Aorta (tissue), 5 donors: Measurements from ENCODE around the gene ACMSD. TPM values are rescaled to one million over a fixed set of nuclear protein-coding genes. Genes with fewer than 3 reads are reported as not detected.
"Not testable (repeated sequence)": the region's sequence is repeated elsewhere in the genome, so short reads cannot be mapped to it uniquely, and the experiment has no call there.

Source experiments
- ATAC-seq: fragments of 200-7000 bp; cut with Tn5 transposase; one replicate; pipeline ENCODE4 v1.9.1; 2022; ENCODE audit warnings: moderate library complexity; ENCODE audit not compliant: low FRiP score
- DNase-seq, 2 donors: peaks; one replicate each; pipeline ENCODE4 v3.0.0-alpha.2; 2020
- H3K27ac ChIP-seq, 2 donors: one replicate each; pipeline ENCODE4 v1.5.1; 2013; ENCODE audit warnings: low read length in 2 of 2, mild to moderate bottlenecking in 2 of 2, moderate library complexity in 2 of 2, control low read depth in 1 of 2, inconsistent platforms in 1 of 2, low read depth in 1 of 2
- H3K27me3 ChIP-seq, 2 donors: one replicate each; pipeline ENCODE4 v1.6.1; 2013; ENCODE audit warnings: control low read depth in 1 of 2, low read length in 1 of 2, mild to moderate bottlenecking in 1 of 2, moderate library complexity in 1 of 2; ENCODE audit not compliant: insufficient read depth in 2 of 2, control insufficient read depth in 1 of 2
- H3K36me3 ChIP-seq, 2 donors: one replicate each; pipeline ENCODE4 v1.6.1; 2013; ENCODE audit warnings: control low read depth in 1 of 2, low read length in 1 of 2, mild to moderate bottlenecking in 1 of 2; ENCODE audit not compliant: insufficient read depth in 2 of 2, control insufficient read depth in 1 of 2
- H3K4me1 ChIP-seq, 2 donors: one replicate each; pipeline ENCODE4 v1.6.1; 2013; ENCODE audit warnings: low read length in 2 of 2, control low read depth in 1 of 2, mild to moderate bottlenecking in 1 of 2, moderate library complexity in 1 of 2; ENCODE audit not compliant: insufficient read depth in 2 of 2, control insufficient read depth in 1 of 2
- H3K4me3 ChIP-seq, 2 donors: one replicate each; pipeline ENCODE4 v1.5.1; 2013; ENCODE audit warnings: low read length in 2 of 2, control low read depth in 1 of 2, mild to moderate bottlenecking in 1 of 2
- H3K9me3 ChIP-seq: one replicate; pipeline ENCODE4 v1.6.1; 2013; ENCODE audit warnings: mild to moderate bottlenecking, low read length; ENCODE audit not compliant: control insufficient read depth
- WGBS, 2 donors: extraction: QIAGEN DNeasy Blood & Tissue Kit; methylation state at CpG; one replicate each; pipeline ENCODE4 v1.1.7; 2013; 5-methylcytosine and 5-hydroxymethylcytosine counted together
- intact Hi-C, 2 donors: fragments of 100-400 bp; cut with DNase I; formaldehyde crosslinking; loops; one replicate each; pipeline versions ENCODE4 v1.14.2 to v1.15.0; 2022
- polyA plus RNA-seq, 2 donors: library from polyadenylated mRNA; stranded (reverse); fragments of 200-250 nt; gene quantifications; one replicate each; pipeline ENCODE4 v1.2.3, GENCODE V29; 2013
- total RNA-seq, 2 donors: library from RNA; stranded (reverse); fragmentation: NEBNext Ultra II Directional; extraction: Animal tissue kit (Norgen Biotek cat#: 25700); gene quantifications; one replicate each; pipeline ENCODE4 v1.2.1, GENCODE V29; 2021
- donor health status: healthy with polysubstance abuse.
- donor health status: Bipolar disorder and iron deficiency.
- donor health status: DM: no; HTN: no; CAD: no.
- donor health status: DM: no; HTN: no; CAD: no.
- donor health status: DM: yes; HTN: yes; CAD: no.

Gene ACMSD
- total and polyA plus RNA-seq, 4 donors = not detected

GRCh38 chr2:134815741-134816140 lies 22.7 kb upstream of the ACMSD start:
- intact Hi-C loops = no loop called here
- Histone ChIP-seq H3K36me3 (no peaks in the 10 kb centered on the region), H3K27ac (no peak overlapping the region), H3K4me3 (no peak overlapping the region), H3K4me1 (no peaks in the 10 kb centered on the region), H3K27me3 (no peaks in the 10 kb centered on the region), H3K9me3 (peaks cover 2% of the 10 kb centered on the region)
- WGBS, 2 donors = 44 to 64% methylated on average over 1 of the region's 1 CpG
- no peak for ATAC-seq
- DNase-seq = no peak

GRCh38 chr2:134818321-134818720 lies 20.1 kb upstream of the ACMSD start:
- Histone ChIP-seq H3K27me3 (no peaks in the 10 kb centered on the region), H3K9me3 (peaks cover 3% of the 10 kb centered on the region), H3K4me3 (no peak overlapping the region), H3K36me3 (no peaks in the 10 kb centered on the region), H3K27ac (no peak overlapping the region), H3K4me1 (no peaks in the 10 kb centered on the region)
- intact Hi-C loops = no loop called here
- ATAC-seq (no peak), DNase-seq (no peak)
- 75 to 83% methylated on average over 5 of the region's 5 CpGs for WGBS, 2 donors

- DNase-seq = no peak
- H3K4me3 ChIP-seq = no peak overlapping the region
- intact Hi-C loops = no loop called here
- no peaks in the 10 kb centered on the region for H3K4me1 ChIP-seq
- no peak for ATAC-seq
- H3K27me3 ChIP-seq = no peaks in the 10 kb centered on the region
- H3K9me3 ChIP-seq = peaks cover 3% of the 10 kb centered on the region
- H3K27ac ChIP-seq = no peak overlapping the region
- no peaks in the 10 kb centered on the region for H3K36me3 ChIP-seq
- WGBS, 2 donors = 83 to 86% methylated on average over 2 of the region's 2 CpGs
Observed at GRCh38 chr2:134819334-134819733, 19.1 kb upstream of the ACMSD start.

- no peak for ATAC-seq
- Histone ChIP-seq H3K27me3 (no peaks in the 10 kb centered on the region), H3K4me1 (no peaks in the 10 kb centered on the region), H3K27ac (no peak overlapping the region), H3K9me3 (peaks cover 3% of the 10 kb centered on the region), H3K36me3 (no peaks in the 10 kb centered on the region), H3K4me3 (no peak overlapping the region)
- WGBS, 2 donors = 77 to 82% methylated on average over 2 of the region's 2 CpGs
- no peak for DNase-seq
- intact Hi-C loops = no loop called here
Observed at GRCh38 chr2:134823431-134823830, 15.0 kb upstream of the ACMSD start.

GRCh38 chr2:134823832-134824231 lies 14.6 kb upstream of the ACMSD start:
- WGBS, 2 donors = 57 to 60% methylated on average over 2 of the region's 2 CpGs

GRCh38 chr2:134825716-134826115 lies 12.7 kb upstream of the ACMSD start:
- H3K36me3 ChIP-seq, H3K4me1 ChIP-seq, H3K27ac ChIP-seq, H3K27me3 ChIP-seq, H3K9me3 ChIP-seq, H3K4me3 ChIP-seq, intact Hi-C loops, ATAC-seq, DNase-seq: not testable (repeated sequence)
- 74 to 79% methylated on average over 9 to 13 of the region's 13 CpGs for WGBS, 2 donors

More at GRCh38 chr2:134823832-134824231, 14.6 kb upstream of the ACMSD start:
- ATAC-seq (no peak), DNase-seq (no peak)
- Histone ChIP-seq H3K4me3 (no peak overlapping the region), H3K4me1 (no peaks in the 10 kb centered on the region), H3K36me3 (no peaks in the 10 kb centered on the region), H3K27me3 (no peaks in the 10 kb centered on the region), H3K27ac (no peak overlapping the region), H3K9me3 (peaks cover 3% of the 10 kb centered on the region)
- intact Hi-C loops = no loop called here

- DNase-seq (no peak), ATAC-seq (no peak)
- intact Hi-C loops = no loop called here
- 92 to 100% methylated on average over 1 of the region's 1 CpG for WGBS, 2 donors
- no peak overlapping the region for H3K27ac ChIP-seq
- H3K27me3 ChIP-seq = no peaks in the 10 kb centered on the region
- H3K36me3 ChIP-seq = no peaks in the 10 kb centered on the region
- no peaks in the 10 kb centered on the region for H3K4me1 ChIP-seq
- no peak overlapping the region for H3K4me3 ChIP-seq
- no peaks in the 10 kb centered on the region for H3K9me3 ChIP-seq
Observed at GRCh38 chr2:134835471-134835870, 2.9 kb upstream of the ACMSD start.

GRCh38 chr2:134836986-134837385 lies 1.4 kb upstream of the ACMSD start:
- H3K36me3 ChIP-seq = no peaks in the 10 kb centered on the region
- intact Hi-C loops = no loop called here
- DNase-seq (no peak), ATAC-seq (no peak)
- no peak overlapping the region for H3K27ac ChIP-seq
- H3K9me3 ChIP-seq = no peaks in the 10 kb centered on the region
- H3K4me3 ChIP-seq = no peak overlapping the region
- 49 to 62% methylated on average over 2 of the region's 2 CpGs for WGBS, 2 donors
- no peaks in the 10 kb centered on the region for H3K27me3 ChIP-seq
- H3K4me1 ChIP-seq = no peaks in the 10 kb centered on the region

GRCh38 chr2:134839649-134840048 lies 1.2 kb downstream of the ACMSD start:
- Histone ChIP-seq H3K27me3 (no peaks in the 10 kb centered on the region), H3K4me1 (no peaks in the 10 kb centered on the region), H3K36me3 (no peaks in the 10 kb centered on the region), H3K4me3 (no peak overlapping the region), H3K27ac (no peak overlapping the region), H3K9me3 (no peaks in the 10 kb centered on the region)
- 89 to 90% methylated on average over 2 of the region's 2 CpGs for WGBS, 2 donors
- ATAC-seq (no peak), DNase-seq (no peak)
- intact Hi-C loops = no loop called here
